Activated CD4-positive, alpha-beta T cell treated with anti-CD3 and anti-CD28 coated beads for 1 hour (primary cell): Measurements from ENCODE around the gene CAD.
"Not testable (repeated sequence)": the region's sequence is repeated elsewhere in the genome, so short reads cannot be mapped to it uniquely, and the experiment has no call there.

ENCODE experiments used
- DNase-seq: peaks from one replicate; pipeline ENCODE4 v3.0.0-alpha.2; 2020

CAD gene

DNA sequence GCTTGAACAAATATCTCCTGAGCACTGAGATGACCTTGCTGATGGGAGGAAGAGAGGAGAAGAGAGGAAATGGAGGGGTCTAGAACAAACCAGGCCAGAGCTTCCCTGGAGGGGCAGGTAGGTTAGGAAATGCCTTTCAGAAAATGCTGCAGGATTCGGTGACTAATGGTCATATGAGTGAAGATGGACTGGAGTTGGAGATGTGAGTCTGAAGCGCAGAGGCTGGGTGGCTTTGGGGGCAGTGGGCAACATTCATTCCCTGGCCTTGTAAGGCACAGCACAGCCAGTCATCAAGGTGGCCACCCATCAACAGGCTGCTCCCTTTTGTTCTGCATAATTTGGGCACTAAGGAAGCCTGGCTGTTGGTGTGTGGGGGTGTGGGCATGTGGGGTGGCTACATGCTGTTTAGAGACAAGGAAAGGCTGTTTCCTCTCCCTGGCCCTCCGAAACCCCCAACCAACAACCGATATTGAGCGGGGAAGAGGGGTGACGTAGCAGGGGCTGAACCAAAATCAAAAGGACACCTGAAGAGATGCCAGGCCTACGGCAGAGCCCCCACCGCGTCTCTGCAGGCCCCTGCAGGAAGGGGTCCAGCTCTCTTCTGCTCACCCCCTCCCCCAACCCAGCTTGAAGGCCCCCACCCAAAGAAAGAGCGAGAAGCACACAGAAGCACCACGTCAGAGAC lies 44.2 kb downstream of the CAD start:
- DNase-seq = no peak

DNA sequence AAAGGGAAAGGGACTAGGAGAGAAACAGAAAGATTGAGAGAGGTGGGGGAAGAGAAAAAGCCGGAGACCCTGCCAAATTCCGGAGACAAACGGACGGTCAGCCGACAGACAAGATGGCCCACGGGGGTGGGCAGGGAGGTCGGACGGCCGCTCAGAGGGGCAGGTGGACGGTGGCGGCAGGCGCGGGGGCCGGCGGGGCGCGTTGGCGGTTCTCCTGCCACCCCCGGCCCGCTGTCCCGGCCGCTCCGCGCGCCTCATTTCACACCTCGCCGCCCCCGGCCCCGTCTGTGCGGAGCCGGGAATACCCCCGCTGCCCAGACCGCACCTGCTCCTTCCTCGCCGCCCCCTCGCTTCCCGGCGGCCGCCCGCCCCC lies 44.7 kb downstream of the CAD start:
- DNase-seq = no peak

DNA sequence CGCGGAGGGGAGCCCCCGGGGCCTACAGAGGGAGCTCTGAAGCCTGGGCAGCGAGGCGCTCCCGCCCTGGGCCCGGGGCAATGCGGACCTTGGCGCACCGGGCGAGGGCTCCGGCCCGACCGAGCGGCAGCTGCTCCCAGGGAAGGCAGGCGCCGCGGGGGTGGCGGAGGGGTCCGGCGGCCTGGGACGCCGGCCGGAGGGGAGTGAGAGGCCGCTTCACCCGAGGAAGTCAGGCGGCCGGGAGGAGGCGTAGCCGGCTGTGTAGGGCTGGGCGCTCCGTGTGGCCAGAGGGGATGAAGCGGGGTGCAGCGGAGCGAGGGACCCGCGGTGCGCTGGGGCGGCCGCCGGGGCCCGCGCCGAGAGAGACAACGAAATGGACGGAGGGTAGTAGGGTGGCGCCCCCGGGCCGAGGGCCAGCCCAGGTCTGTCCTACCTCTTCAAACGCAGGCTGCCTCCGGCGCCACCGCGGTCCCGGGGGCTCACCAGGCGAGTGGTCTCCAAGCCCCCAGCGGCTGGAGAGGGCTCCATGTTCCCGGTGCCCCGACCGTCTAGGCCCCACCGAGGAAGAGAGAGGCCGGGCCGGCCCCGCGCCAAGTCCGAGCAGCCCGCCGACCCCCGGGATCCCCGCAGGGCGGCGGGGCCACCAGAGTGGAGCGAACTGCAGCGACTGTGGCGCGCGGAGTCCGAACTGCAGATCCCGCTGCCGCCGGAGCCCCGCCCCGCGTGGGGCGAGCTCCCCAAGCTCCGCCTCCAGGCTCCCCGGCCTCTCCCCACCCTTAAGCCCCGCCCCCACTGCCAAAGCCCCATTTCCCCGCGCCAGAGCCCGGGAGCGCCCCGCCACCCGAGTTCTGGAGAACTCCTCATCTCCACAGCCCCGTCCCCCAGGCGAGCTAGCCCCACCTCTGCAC lies 45.5 kb downstream of the CAD start, which contains the start of gene SLC30A3:
Gene SLC30A3, minus strand, starts transcription at position 669 of the 908 bp plus-strand sequence. Its CDS starts 141 bp downstream, at position 528.
- peak; percentile 53 for DNase-seq

DNA sequence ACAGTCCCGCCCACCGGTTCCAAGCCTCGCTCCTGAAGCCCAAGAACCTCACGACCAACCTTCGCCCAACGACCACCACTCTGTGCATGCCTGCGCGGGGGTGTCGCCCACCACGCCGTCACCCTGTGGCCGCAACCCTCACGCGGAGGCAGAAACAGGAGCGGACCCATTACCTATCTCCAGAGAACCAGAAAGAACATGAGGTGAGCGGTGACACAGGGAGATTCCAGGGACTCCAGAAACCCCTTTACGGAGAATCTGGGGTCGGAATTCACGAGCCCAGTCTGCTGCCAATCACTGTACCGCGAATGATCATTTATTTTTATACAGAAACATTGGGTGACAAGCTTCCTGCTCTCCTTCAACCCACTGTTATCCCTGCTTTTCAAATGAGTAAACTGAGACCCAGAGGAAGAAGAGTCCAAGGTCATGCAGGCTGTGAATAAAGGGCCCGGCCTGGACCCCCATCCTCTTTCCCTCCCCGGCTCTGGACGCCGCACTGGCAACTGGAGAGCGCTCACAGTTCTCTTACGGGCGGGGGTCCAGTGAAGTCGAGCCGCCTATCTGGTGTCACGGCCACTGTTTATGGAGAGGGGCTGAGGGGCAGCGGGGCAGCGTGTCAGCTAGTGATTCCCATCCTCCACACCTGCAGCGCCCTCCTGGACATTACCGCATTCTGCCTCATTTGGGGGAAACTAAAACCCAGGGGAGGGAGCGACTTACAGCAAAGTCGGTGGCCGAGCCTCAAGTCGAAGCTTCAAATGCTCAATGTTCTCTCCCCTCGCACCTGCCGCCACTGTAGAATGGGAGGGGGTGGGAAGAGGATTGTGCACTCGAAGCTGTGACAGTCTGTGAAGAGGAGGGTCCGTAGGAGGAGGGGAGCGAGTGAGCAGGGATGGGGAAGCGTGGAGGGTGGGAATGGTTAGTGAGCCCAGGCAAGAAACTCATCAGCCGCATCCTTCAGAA lies 46.4 kb downstream of the CAD start:
- no peak for DNase-seq

DNA sequence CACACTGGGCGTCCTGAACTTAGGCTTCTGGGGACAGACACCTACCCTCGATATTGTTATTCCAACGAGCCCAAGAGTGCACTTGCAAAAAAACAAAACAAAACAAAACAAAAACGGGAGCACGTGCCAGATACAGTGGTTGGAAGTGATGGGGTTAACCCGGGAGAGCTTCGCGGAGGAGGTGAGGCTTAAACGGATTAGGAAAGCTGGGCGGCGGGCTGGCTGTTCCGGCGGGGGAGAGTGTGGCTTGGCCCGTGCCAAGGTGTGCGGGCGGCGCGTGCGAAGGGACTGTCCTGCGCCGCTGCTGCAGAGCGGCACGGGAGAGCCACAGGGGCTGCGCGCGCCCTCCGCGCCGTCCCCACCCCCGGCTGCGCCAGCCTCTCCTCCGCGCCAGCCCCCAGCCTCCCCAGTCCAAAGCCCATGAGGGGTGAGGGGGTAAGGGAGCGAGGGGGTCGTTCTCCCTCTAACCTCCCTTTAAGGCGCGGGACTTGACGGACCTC lies 47.1 kb downstream of the CAD start:
- no peak for DNase-seq

DNA sequence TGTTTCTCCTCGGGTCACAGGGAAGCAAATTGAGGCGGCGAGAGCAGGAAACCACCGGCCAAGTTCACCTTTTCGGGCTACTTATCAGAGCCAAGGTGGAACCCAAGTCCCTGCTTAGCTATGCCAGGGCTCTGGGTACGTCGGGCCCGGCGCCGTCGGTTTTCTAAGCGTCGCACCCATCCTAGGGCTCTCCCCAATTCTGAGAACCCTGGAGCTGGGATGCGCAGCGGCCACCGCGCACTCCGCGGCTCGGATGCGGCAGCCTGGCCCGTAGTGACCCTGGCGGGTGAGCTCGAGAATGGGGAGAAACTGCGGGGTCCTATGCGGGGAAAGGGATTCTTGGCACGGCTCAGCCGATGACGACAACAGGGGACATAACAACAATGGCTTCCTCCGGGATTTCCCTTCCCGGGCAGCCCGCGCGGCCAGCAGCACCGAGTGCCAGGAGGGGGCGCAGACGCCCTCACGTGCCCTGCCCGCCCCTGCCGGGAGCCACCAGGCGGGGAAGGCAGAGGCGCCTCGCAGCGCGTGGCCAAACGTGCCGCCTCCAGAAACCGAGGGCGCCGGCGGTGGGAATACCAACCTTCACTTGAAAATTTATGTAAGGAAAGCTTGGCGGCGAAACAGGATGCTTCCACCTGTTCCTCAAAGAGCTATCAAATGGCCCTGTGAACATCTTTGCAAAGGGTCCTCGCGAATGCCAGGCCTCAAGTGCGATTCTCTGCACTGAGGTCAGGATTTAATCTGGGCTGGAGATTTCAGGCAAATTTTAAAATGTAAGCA lies 47.8 kb downstream of the CAD start:
- DNase-seq = peak; percentile 50

DNA sequence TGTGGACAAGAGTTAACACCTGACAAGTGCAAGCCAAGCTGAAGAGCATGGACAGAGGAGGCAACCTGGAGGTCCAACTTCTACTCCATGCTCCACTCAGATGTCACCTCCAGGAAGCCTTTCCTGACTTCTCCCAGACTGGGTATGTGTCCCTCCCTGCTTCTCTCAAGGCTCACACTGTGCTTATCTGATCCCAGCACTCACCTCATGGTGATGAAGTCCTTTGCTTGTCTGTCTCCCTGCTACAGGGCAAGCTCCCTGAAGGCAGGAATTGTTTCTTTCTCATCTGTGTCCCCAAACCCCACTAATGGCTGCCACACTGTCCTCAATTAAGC lies 48.3 kb downstream of the CAD start:
- no peak for DNase-seq

DNA sequence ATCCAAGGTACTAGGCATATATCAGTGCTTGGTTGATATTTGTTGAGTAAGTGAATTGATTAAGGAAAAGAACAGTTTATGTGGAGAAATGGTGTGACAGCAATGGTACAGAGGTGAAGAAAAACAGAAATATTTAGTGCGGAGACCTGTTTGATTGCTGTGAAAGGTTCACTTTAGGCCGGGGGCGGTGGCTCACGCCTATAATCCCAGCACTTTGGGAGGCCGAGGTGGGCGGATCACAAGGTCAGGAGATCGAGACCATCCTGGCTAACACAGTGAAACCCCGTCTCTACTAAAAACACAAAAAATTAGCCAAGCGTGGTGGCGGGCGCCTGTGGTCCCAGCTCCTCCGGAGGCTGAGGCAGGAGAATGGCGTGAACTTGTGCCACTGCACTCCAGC lies 51.1 kb downstream of the CAD start:
- DNase-seq = not testable (repeated sequence)

DNA sequence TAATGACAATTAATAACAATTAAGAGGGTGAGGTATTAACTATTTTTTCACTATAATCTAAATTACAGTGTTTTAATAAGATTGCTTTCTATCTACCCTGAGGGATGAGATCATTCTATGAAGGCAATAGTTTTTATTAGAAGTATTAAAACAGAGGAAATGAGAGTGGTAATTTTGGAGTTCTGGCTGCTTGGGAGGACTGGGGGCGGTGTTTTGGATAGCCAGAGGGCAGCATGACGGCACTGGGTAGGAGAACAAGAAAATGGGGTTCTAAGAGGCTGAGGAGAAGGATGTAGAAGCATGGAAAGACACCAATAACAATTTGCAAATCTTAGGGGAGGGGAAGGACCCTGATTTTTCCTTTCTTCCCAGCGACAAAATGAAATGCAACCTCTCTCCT lies 53.0 kb downstream of the CAD start:
- no peak for DNase-seq

DNA sequence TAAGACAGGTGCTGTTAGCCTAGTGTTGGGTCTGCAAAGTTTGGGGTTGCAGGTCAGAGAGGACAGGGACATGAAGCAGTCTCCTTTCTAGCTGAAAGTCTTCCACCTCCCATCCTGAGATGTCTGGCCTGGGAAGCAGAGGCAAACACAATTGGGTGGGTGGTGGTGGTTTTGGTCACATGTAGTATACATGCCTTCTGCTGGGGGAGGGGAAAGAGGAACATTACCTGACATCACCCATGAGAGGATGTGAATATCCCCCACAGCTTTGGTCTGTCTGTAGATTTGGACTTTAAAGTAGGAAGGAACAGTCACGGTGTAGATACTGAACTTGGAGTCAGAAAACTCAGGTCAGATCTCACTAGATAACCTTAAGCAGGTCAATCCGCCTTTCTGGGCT lies 53.5 kb downstream of the CAD start:
- no peak for DNase-seq

DNA sequence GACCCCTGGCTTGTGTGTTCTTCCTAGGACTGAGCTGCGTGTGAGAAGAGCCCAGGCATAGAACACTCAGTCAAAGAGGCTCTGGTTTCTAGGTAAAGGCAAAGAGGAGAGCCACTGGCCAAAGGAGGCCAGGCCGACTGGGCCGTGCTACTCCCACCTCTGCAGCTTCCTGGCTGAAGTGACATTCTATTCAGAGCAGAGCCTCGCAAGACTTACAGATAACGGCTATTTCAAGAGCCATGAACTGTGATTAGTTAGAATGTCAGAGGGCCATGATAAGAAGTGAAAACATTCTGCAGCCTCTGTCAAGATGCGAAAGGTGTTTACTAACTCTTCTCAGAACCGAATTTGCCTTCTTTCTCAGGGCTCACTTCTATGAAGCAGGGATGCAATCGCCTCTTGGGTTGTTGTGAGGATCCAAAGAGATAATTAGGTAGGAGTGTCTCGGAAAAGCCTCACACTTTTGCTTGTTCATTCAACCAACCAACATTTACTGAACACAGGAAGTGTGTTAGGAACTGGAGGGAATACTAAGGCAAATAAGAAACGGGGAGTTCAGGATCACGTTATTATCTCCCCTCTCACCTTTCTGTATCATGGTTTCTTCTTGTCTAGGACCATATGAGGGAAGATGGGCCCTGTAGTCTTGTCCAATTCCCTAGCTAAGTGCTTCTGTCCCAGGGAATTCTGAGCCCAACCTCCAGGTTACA lies 54.6 kb downstream of the CAD start:
- no peak for DNase-seq

DNA sequence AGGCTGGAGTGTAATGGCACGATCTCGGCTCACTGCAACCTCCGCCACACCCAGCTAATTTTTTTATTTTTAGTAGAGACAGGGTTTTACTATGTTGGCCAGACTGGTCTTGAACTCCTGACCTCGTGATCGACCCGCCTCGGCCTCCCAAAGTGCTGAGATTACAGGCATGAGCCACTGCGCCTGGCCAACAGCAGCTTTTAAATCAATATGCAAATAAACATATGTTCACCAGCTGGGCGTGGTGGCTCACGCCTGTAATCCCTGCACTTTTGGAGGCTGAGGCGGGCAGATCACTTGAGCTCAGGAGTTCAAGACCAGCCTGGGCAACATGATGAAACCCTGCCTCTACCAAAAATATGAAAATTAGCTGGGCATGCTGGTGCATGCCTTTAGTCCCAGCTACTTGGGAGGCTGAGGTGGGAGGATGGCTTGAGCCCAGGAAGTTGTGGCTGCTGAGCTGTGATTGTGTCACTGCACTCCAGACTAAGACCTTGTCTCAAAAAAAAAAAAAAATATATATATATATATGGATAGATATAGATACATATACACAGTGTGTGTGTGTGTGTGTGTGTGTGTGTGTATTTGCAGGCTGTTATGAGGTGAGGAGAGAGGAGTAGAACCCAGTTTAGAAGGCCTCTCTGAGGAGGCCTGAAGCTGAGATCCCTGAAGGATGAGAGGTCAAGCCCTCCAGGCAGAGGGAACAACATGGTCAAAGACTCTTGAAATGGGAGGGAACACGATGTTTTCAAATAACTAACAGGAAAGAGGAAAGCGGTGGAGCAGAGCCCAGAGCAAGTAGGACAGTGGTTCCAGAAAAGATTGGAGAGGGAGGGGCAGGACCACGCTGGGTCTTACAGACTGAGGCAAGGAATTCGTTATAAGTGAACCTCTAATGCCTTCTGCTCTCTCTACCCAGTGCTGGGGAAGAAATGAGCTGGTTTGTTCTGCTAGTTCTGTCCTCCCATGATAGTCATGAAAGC lies 55.7 kb downstream of the CAD start:
- not testable (repeated sequence) for DNase-seq

DNA sequence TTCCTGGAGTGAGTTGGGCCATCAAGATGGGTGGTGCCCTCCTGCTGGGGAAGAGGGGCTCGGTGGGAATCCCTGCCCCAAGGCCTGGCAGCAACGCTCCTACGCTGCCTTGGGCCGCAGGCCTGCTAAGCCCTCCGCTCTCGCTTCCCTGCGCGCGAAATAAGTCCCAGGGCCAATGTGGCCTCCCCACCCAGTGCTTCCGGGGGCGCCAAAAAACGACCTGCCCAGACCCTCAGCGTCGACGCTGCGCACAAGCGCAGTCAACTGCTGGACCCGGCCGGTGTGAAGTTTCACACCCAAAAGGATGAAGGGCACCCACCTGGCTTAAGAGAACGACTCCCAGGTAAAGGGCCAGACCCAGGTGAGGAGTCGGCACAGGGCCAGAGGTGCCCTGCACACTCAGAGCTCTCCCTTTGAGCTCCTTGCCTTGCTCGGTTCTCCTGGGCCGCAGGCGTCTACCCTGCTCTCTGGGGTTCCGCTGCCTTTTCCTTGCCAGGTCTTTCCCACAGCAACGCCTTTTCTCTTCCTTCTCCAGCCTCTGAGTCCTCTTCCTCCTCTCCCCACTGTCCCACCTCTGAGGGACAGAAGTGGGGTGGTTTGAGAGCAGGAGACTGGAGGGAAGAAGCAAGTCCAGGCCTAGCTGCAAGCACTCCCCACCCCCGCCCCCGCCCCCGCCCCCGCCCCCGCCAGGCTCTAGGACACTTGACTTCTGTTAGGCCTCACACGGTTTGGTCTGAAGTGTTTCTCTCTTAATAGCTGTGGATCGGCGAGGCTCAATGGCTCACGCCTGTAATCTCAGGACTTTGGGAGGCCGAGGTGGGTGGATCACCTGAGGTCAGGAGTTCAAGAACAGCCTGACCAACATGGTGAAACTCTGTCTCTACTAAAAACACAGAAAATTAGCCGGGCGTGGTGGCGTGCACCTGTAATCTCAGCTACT lies 58.3 kb downstream of the CAD start, which contains the start of gene DNAJC5G:
Gene DNAJC5G, plus strand, starts transcription at position 223 of the 940 bp plus-strand sequence. CDS start 1,296 bp downstream, outside the sequence.
- no peak for DNase-seq

DNA sequence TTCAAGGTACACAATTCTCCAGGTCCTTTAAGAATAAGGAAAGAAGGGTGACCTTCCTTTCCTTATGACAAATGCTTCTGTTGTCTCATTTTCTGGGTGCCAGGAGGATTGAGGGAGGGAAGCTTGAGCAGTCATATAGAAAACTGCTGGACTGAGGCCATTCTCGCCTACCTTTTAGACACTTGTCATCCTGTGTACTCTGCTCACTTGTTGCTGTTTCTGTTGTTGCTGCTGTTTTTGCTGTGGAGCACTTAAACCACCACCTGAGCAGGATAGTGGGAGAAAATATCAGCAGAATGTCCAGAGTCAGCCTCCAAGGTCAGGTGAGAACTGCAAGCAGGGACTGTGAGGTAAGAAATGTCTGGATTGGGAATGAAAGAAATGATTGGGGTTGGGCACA lies 60.8 kb downstream of the CAD start:
- no peak for DNase-seq

DNA sequence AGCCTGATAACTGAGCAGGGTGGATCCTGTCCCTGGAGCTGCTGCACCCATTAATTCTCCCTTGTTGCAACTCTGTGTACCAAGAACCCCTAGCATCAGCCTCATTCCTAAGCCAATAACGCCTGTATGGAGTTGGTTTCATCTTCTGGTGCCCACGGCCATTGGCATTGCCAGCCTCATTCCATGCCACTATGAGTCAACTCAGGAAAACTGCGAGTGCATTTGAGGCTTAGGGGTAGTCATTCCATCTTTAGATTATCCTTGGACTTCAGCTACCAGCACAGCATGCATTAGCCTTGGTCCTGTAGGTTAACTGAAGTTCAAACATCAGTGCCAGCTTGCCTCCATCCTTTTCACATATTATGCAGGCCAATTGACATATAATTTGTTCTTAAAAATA lies 63.7 kb downstream of the CAD start:
- DNase-seq = no peak

DNA sequence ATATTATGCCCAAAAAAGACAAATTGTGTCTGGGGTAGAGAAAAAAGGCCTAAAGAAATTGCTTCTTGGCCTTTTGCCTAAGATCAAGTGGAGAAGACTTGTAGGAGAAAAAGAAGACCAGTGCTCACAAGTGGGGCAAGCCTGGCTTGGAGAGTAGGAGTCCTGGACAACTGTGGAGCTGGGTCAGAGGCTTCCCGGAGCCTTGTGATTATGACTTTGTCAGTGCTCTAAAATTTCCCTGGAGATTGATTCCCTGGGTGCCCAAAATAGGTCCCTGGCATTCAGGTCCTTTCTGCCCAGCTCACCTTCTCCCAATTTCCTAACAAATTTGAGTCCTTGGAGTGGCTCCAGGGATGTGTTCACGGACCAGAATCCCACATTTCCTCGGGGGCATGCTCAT lies 64.3 kb downstream of the CAD start:
- no peak for DNase-seq

DNA sequence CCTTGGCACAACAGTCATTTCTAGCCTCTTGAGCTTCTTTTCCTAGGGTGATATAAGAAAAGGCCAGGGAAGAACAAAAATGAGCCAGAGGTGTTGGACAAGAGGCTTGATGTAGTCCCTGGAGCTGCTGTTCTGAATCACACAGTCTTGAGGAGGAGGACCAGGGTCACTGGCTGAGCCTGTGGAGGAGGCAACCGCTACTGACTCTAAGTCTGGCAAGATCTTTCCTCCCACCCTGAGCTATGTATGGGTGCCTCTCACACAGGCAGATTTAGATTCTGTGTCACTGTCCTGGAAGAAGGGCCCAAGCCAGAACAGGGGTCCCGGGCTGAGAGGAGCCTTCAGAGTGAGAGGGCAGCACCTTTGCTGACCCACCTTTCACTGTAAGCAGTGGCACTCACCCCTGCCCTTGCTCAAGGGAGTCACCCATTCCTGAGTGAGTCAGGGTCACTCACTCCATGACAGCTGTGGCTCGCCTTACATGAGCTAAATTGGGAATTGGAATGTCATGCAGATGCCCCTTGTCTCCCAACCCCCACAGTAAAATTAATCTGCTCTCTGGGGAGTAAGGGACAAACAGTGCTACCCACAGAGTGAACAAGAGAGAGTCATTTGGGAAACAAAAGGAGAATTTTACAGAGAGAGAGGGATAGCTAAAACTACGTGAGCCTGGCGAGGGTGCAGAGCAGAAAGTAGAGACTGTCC lies 64.8 kb downstream of the CAD start, which contains the start of gene TRIM54:
Gene TRIM54, plus strand, starts transcription at position 575 of the 705 bp plus-strand sequence. CDS start 303 bp downstream, outside the sequence.
- DNase-seq = no peak

DNA sequence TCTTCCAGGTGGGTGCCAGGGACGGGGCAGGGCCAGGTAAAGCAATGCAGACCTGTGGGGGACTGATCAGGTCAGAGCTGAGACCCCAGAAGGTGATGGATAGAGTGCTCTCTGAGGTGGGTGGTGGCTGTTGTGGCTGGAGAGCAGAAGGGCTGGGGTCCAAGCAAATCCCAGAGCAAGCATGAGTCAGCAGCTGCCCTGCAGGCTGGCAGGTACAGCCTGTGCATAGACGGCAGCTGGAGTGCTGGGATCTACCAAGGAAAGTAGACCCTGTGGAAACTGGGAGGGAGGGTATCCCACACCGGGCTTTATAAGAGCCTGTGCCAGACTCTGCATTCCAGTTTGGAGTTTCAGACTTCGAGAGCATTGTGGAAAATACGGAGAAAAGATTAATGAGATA lies 65.7 kb downstream of the CAD start:
- DNase-seq = no peak
